HCT116 (cell line): ENCODE measurements around the gene TOP3B. TPM values are rescaled to one million over a fixed set of nuclear protein-coding genes. Genes with fewer than 3 reads are reported as not detected.

Experiments used
- ATAC-seq: fragments of 200-7000 bp; cut with Tn5 transposase; 2 replicates; pipeline ENCODE4 v1.9.1; 2020; ENCODE audit warnings: mild to moderate bottlenecking, moderate library complexity
- BruUV-seq: library from RNA; stranded (reverse); fragments of 400-500 nt; replicated peaks from 2 replicates; lab custom pipeline; 2021; lab: Mats Ljungman, UMichigan
- CTCF ChIA-PET: fragments of 300-600 bp; sonication (Branson Sonifier 250); formaldehyde crosslinking; loops from one replicate; lab custom pipeline; 2021; ENCODE audit warnings: antibody characterized with exemption; lab: Charles Lee
- POLR2A ChIA-PET: fragments of 300-600, 350-600 bp; sonication (Branson Sonifier 250); formaldehyde crosslinking; loops from one replicate; lab custom pipeline; 2021; ENCODE audit warnings: antibody characterized with exemption; lab: Charles Lee
- RAD21 ChIA-PET, 2 experiments: fragments of 300-600 bp; sonication (Branson Sonifier 250); formaldehyde crosslinking; loops; one replicate each; lab custom pipeline; 2023; ENCODE audit warnings: low total read pairs in 2 of 2; ENCODE audit not compliant: uncharacterized antibody in 2 of 2, unreplicated experiment in 2 of 2, low non-redundant PET in 1 of 2; lab: Charles Lee
- DNase-seq: peaks from one replicate; pipeline ENCODE4 v3.0.0-alpha.2; 2010; ENCODE audit warnings: low read depth, low spot score
- H2AFZ ChIP-seq: fragments of 200-600 bp; shearing (Covaris generic), sonication (generic); 2 replicates; pipeline ENCODE4 v1.6.1; 2017; ENCODE audit warnings: low read depth, mixed run types, mixed read lengths, antibody characterized with exemption, low read length; ENCODE audit not compliant: poor library complexity, severe bottlenecking
- H3K27ac ChIP-seq: 2 replicates; pipeline ENCODE4 v1.5.1; 2012; ENCODE audit warnings: low read depth, low read length
- H3K27me3 ChIP-seq: fragments of 200-600 bp; sonication (generic); 2 replicates; pipeline ENCODE4 v1.6.1; 2016; ENCODE audit warnings: mixed run types, low read length, mixed read lengths; ENCODE audit not compliant: insufficient read depth
- H3K36me3 ChIP-seq, 2 experiments: fragments of 200-500 bp in 1 of 2; fragments of 200-600 bp in 1 of 2; sonication (Bioruptor generic) in 1 of 2; sonication (generic) in 1 of 2; 2 replicates each; pipeline versions ENCODE4 v1.5.1 to v1.6.1; 2014 to 2016; ENCODE audit warnings: low read length in 2 of 2, inconsistent platforms in 1 of 2, mixed read lengths in 1 of 2, mixed run types in 1 of 2; ENCODE audit not compliant: insufficient read depth in 2 of 2, control insufficient read depth in 1 of 2
- H3K4me1 ChIP-seq, 2 experiments: fragments of 200-600 bp in 1 of 2; sonication (generic) in 1 of 2; 2 replicates each; pipeline versions ENCODE4 v1.5.1 to v1.6.1; 2012 to 2017; ENCODE audit warnings: low read length in 2 of 2, inconsistent platforms in 1 of 2, mild to moderate bottlenecking in 1 of 2, mixed read lengths in 1 of 2, mixed run types in 1 of 2, moderate library complexity in 1 of 2; ENCODE audit not compliant: insufficient read depth in 2 of 2, control insufficient read depth in 1 of 2
- H3K4me2 ChIP-seq: fragments of 200-600 bp; sonication (generic); 2 replicates; pipeline ENCODE4 v1.6.1; 2017; ENCODE audit warnings: mixed run types, low read length, mixed read lengths
- H3K4me3 ChIP-seq, 2 experiments: fragments of 200-600 bp in 1 of 2; sonication (generic) in 1 of 2; replicated peaks in 1 of 2; 2 replicates each; pipeline ENCODE4 v1.5.1; 2011 to 2016; ENCODE audit warnings: low read length in 2 of 2, control low read depth in 1 of 2, low read depth in 1 of 2, mild to moderate bottlenecking in 1 of 2, mixed read lengths in 1 of 2, mixed run types in 1 of 2
- H3K79me2 ChIP-seq: fragments of 200-600 bp; sonication (generic); 2 replicates; pipeline ENCODE4 v1.6.1; 2017; ENCODE audit warnings: mild to moderate bottlenecking, mixed run types, low read length, moderate library complexity, mixed read lengths; ENCODE audit not compliant: insufficient read depth
- H3K9ac ChIP-seq: fragments of 200-600 bp; sonication (generic); 2 replicates; pipeline ENCODE4 v1.6.1; 2016; ENCODE audit warnings: low read length, mixed read lengths
- H3K9me2 ChIP-seq: fragments of 200-600 bp; sonication (generic), shearing (Covaris generic); 2 replicates; pipeline ENCODE4 v1.6.1; 2017; ENCODE audit warnings: mixed run types, mild to moderate bottlenecking, moderate library complexity; ENCODE audit not compliant: insufficient read depth
- H3K9me3 ChIP-seq, 2 experiments: fragments of 200-500 bp in 1 of 2; fragments of 200-600 bp in 1 of 2; sonication (Bioruptor generic) in 1 of 2; sonication (generic) in 1 of 2; 2 replicates each; pipeline ENCODE4 v1.6.1; 2014 to 2017; ENCODE audit warnings: low read length in 2 of 2, mixed read lengths in 2 of 2, inconsistent platforms in 1 of 2, low read depth in 1 of 2, mild to moderate bottlenecking in 1 of 2, mixed run types in 1 of 2, moderate library complexity in 1 of 2; ENCODE audit not compliant: control insufficient read depth in 1 of 2, insufficient read depth in 1 of 2
- H4K20me1 ChIP-seq: fragments of 200-600 bp; sonication (generic), shearing (Covaris generic); 2 replicates; pipeline ENCODE4 v1.6.1; 2017; ENCODE audit warnings: mixed run types, mild to moderate bottlenecking, moderate library complexity; ENCODE audit not compliant: insufficient read depth
- CBX3 ChIP-seq: IDR thresholded peaks from 2 replicates; pipeline ENCODE4 v1.6.1; 2012; ENCODE audit warnings: low read depth
- CEBPB ChIP-seq: IDR thresholded peaks from 2 replicates; pipeline ENCODE4 v1.6.1; 2012; ENCODE audit warnings: low read depth
- EGR1 ChIP-seq: IDR thresholded peaks from 2 replicates; pipeline ENCODE4 v1.6.1; 2012; ENCODE audit warnings: low read depth
- ELF1 ChIP-seq: IDR thresholded peaks from 2 replicates; pipeline ENCODE4 v1.6.1; 2012; ENCODE audit warnings: low read depth, borderline replicate concordance
- EZH2phosphoT487 ChIP-seq: fragments of 200-600 bp; IDR thresholded peaks from 2 replicates; pipeline ENCODE4 v1.6.1; 2018; ENCODE audit warnings: antibody characterized with exemption, borderline replicate concordance
- FOSL1 ChIP-seq: IDR thresholded peaks from 2 replicates; pipeline ENCODE4 v1.6.1; 2012; ENCODE audit warnings: low read depth
- JUND ChIP-seq: IDR thresholded peaks from 2 replicates; pipeline ENCODE4 v1.6.1; 2012
- POLR2A ChIP-seq: IDR thresholded peaks from 2 replicates; pipeline ENCODE4 v1.7.0; 2011; ENCODE audit warnings: borderline replicate concordance; ENCODE audit not compliant: insufficient read depth, insufficient read length; ENCODE audit errors: extremely low read depth
- POLR2AphosphoS5 ChIP-seq: IDR thresholded peaks from 2 replicates; pipeline ENCODE4 v1.6.1; 2011; ENCODE audit warnings: mild to moderate bottlenecking, low read depth, low read length, moderate library complexity
- RAD21 ChIP-seq: IDR thresholded peaks from 2 replicates; pipeline ENCODE4 v1.6.1; 2012; ENCODE audit warnings: low read depth, mild to moderate bottlenecking
- SP1 ChIP-seq: IDR thresholded peaks from 2 replicates; pipeline ENCODE4 v1.6.1; 2012; ENCODE audit warnings: low read depth
- SRF ChIP-seq: IDR thresholded peaks from 2 replicates; pipeline ENCODE4 v1.6.1; 2012; ENCODE audit warnings: low read depth
- YY1 ChIP-seq: IDR thresholded peaks from 2 replicates; pipeline ENCODE4 v1.6.1; 2011; ENCODE audit warnings: low read length, low read depth, moderate library complexity, mild to moderate bottlenecking; ENCODE audit not compliant: insufficient replicate concordance; ENCODE audit errors: extremely low read depth
- ZFX ChIP-seq: fragments of 450-650 bp; IDR thresholded peaks from 2 replicates; pipeline ENCODE4 v1.6.1; 2017
- ZNF274 ChIP-seq: fragments of 200-500 bp; sonication (Bioruptor generic); IDR thresholded peaks from 2 replicates; pipeline ENCODE4 v1.6.1; 2014; ENCODE audit warnings: mild to moderate bottlenecking, low read depth, low read length, inconsistent platforms
- intact Hi-C: fragments of 100-400 bp; cut with micrococcal nuclease; formaldehyde crosslinking; loops from 2 replicates; pipeline ENCODE4 v1.10.0; 2022
- total RNA-seq: library from RNA; stranded (reverse); gene quantifications from one replicate; pipeline ENCODE4 v1.2.1, GENCODE V29; 2021; ENCODE audit not compliant: unreplicated experiment
- TF ChIP-seq, protein P1 (sequence below): IDR thresholded peaks from 2 replicates; pipeline ENCODE4 v1.6.1; 2012
- TF ChIP-seq, protein P2 (sequence below): IDR thresholded peaks from 2 replicates; pipeline ENCODE4 v1.6.1; 2012; ENCODE audit warnings: low read depth
- TF ChIP-seq, protein P3 (sequence below), 3 experiments: fragments of 200-600 bp in 1 of 3; sonication (generic) in 1 of 3; IDR thresholded peaks in 2 of 3; conservative IDR thresholded peaks in 1 of 3; 2 replicates each; pipeline ENCODE4 v1.5.1; 2012 to 2017; ENCODE audit warnings: low read depth in 2 of 3, low read length in 2 of 3, antibody characterized with exemption in 1 of 3, borderline replicate concordance in 1 of 3, control low read depth in 1 of 3, mild to moderate bottlenecking in 1 of 3, mixed read lengths in 1 of 3, mixed run types in 1 of 3, moderate library complexity in 1 of 3; ENCODE audit not compliant: insufficient read depth in 1 of 3
- TF ChIP-seq, protein P4 (sequence below): IDR thresholded peaks from 2 replicates; pipeline ENCODE4 v1.6.1; 2012
- TF ChIP-seq, protein P5 (sequence below): IDR thresholded peaks from 2 replicates; pipeline ENCODE4 v1.6.1; 2011; ENCODE audit warnings: mild to moderate bottlenecking, low read length, moderate library complexity; ENCODE audit not compliant: insufficient replicate concordance; ENCODE audit errors: extremely low read depth

Gene TOP3B
- total RNA-seq, 1 experiment from 2014 or later, result 50.1 TPM

DNA sequence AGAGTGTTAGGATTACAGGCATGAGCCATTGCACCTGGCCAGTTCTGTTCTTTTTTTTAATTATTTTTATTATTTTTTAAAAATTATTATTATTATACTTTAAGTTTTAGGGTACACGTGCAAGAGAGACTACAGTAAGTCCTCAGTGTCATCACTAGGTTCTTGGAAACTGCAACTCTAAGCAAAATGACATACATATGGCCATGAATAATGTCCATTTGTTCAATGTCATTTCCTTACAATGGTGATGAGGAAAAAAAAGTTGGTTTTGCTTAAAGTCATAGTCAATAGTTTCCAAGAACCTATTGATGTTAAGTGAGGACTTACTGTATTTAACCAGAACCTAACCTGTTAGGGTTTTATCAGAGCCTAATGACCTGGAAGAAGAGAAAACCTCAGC is 29.4 kb upstream of the TOP3B start:
- Histone ChIP-seq H3K9ac (no peak overlapping the region), H3K36me3 (no peaks in the 10 kb centered on the region), H3K4me3 (no peak overlapping the region), H3K4me1 (no peaks in the 10 kb centered on the region), H3K9me3 (no peaks in the 10 kb centered on the region), H3K9me2 (no peaks in the 10 kb centered on the region), H3K27me3 (peaks cover 14% of the 10 kb centered on the region), H3K27ac (no peak overlapping the region), H3K4me2 (no peak overlapping the region), H2AFZ (no peak overlapping the region), H4K20me1 (no peaks in the 10 kb centered on the region), H3K79me2 (no peaks in the 10 kb centered on the region)
- ChIA-PET POLR2A (no interaction called here), RAD21 (no interaction called here), CTCF (no interaction called here)
- no peak for DNase-seq
- intact Hi-C loops, result no loop called here
- no peak for ATAC-seq
- TF ChIP-seq SRF, result no peak
- TF ChIP-seq, protein P1, sequence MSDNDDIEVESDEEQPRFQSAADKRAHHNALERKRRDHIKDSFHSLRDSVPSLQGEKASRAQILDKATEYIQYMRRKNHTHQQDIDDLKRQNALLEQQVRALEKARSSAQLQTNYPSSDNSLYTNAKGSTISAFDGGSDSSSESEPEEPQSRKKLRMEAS, result no peak
- TF ChIP-seq CBX3, result no peak
- no peak for TF ChIP-seq ELF1
- no peak for TF ChIP-seq CEBPB
- TF ChIP-seq, protein P2, sequence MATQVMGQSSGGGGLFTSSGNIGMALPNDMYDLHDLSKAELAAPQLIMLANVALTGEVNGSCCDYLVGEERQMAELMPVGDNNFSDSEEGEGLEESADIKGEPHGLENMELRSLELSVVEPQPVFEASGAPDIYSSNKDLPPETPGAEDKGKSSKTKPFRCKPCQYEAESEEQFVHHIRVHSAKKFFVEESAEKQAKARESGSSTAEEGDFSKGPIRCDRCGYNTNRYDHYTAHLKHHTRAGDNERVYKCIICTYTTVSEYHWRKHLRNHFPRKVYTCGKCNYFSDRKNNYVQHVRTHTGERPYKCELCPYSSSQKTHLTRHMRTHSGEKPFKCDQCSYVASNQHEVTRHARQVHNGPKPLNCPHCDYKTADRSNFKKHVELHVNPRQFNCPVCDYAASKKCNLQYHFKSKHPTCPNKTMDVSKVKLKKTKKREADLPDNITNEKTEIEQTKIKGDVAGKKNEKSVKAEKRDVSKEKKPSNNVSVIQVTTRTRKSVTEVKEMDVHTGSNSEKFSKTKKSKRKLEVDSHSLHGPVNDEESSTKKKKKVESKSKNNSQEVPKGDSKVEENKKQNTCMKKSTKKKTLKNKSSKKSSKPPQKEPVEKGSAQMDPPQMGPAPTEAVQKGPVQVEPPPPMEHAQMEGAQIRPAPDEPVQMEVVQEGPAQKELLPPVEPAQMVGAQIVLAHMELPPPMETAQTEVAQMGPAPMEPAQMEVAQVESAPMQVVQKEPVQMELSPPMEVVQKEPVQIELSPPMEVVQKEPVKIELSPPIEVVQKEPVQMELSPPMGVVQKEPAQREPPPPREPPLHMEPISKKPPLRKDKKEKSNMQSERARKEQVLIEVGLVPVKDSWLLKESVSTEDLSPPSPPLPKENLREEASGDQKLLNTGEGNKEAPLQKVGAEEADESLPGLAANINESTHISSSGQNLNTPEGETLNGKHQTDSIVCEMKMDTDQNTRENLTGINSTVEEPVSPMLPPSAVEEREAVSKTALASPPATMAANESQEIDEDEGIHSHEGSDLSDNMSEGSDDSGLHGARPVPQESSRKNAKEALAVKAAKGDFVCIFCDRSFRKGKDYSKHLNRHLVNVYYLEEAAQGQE, result no peak
- TF ChIP-seq SP1, result no peak
- TF ChIP-seq, protein P3, sequence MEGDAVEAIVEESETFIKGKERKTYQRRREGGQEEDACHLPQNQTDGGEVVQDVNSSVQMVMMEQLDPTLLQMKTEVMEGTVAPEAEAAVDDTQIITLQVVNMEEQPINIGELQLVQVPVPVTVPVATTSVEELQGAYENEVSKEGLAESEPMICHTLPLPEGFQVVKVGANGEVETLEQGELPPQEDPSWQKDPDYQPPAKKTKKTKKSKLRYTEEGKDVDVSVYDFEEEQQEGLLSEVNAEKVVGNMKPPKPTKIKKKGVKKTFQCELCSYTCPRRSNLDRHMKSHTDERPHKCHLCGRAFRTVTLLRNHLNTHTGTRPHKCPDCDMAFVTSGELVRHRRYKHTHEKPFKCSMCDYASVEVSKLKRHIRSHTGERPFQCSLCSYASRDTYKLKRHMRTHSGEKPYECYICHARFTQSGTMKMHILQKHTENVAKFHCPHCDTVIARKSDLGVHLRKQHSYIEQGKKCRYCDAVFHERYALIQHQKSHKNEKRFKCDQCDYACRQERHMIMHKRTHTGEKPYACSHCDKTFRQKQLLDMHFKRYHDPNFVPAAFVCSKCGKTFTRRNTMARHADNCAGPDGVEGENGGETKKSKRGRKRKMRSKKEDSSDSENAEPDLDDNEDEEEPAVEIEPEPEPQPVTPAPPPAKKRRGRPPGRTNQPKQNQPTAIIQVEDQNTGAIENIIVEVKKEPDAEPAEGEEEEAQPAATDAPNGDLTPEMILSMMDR (IDR thresholded peaks at IDR 0.05 in 2 of 3, conservative IDR thresholded peaks at IDR 0.05 in 1 of 3; ENCODE audit: borderline replicate concordance in 1 of 3, insufficient read depth in 1 of 3, low read depth in 2 of 3, low read length in 2 of 3), result no peak
- TF ChIP-seq ZNF274, result no peak
- TF ChIP-seq JUND, result no peak
- TF ChIP-seq POLR2AphosphoS5, result no peak
- TF ChIP-seq, protein P4, sequence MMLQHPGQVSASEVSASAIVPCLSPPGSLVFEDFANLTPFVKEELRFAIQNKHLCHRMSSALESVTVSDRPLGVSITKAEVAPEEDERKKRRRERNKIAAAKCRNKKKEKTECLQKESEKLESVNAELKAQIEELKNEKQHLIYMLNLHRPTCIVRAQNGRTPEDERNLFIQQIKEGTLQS, result no peak
- no peak for TF ChIP-seq YY1
- no peak for TF ChIP-seq RAD21
- TF ChIP-seq POLR2A, result no peak
- no peak for TF ChIP-seq EZH2phosphoT487
- TF ChIP-seq EGR1, result no peak
- TF ChIP-seq FOSL1, result no peak
- TF ChIP-seq, protein P5, sequence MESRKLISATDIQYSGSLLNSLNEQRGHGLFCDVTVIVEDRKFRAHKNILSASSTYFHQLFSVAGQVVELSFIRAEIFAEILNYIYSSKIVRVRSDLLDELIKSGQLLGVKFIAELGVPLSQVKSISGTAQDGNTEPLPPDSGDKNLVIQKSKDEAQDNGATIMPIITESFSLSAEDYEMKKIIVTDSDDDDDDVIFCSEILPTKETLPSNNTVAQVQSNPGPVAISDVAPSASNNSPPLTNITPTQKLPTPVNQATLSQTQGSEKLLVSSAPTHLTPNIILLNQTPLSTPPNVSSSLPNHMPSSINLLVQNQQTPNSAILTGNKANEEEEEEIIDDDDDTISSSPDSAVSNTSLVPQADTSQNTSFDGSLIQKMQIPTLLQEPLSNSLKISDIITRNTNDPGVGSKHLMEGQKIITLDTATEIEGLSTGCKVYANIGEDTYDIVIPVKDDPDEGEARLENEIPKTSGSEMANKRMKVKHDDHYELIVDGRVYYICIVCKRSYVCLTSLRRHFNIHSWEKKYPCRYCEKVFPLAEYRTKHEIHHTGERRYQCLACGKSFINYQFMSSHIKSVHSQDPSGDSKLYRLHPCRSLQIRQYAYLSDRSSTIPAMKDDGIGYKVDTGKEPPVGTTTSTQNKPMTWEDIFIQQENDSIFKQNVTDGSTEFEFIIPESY, result no peak
- TF ChIP-seq ZFX, result no peak
- no TSS peak for BruUV-seq
